Lower leg skin (tissue), 3 donors: Measurements from ENCODE around the gene NPSR1.

ENCODE experiments used
- CTCF ChIP-seq, 3 donors: fragments of 450-650 bp; IDR thresholded peaks; one replicate each; pipeline ENCODE4 v1.5.1; 2016; ENCODE audit warnings: antibody characterized with exemption in 3 of 3, mild to moderate bottlenecking in 3 of 3, moderate library complexity in 2 of 3
- POLR2A ChIP-seq, 2 donors: fragments of 450-650 bp; IDR thresholded peaks; one replicate each; pipeline ENCODE4 v1.6.1; 2016 to 2017; ENCODE audit warnings: antibody characterized with exemption in 2 of 2, mild to moderate bottlenecking in 1 of 2, moderate library complexity in 1 of 2

DNA sequence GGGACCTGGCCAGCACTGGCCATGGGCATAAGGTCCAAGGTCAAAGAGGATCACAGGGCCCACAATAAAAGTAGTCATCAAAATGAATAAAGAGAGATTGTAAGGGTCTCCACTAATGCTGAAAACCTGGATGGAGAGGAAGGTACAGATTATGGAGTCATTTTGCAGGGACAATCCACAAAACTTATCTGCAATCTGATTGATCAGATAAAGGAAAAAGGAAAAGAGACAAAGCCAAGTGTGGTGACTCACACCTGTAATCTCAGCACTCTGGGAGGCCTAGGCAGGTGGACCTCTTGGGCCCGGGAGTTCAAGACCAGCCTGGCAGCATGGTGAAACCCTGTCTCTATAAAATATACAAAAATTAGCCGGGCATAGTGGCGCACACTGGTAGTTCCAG lies 174.0 kb downstream of the NPSR1 start:
- TF ChIP-seq CTCF (IDR thresholded peaks at IDR 0.05) = no peak
- TF ChIP-seq POLR2A (IDR thresholded peaks at IDR 0.05) = no peak
